Stimulated activated CD4-positive, alpha-beta T cell treated with anti-CD3 and anti-CD28 coated beads, Interleukin-1b, Interleukin-23, amount 100 ng/mL, for 48 hours (primary cell): ENCODE measurements around the gene C12orf56.
"Not testable (repeated sequence)": the region's sequence is repeated elsewhere in the genome, so short reads cannot be mapped to it uniquely, and the experiment has no call there.

Experiments used
- DNase-seq: peaks from one replicate; pipeline ENCODE4 v3.0.0-alpha.2; 2020

The C12orf56 gene

GRCh38 chr12:64299628-64300027 lies 90.9 kb downstream of the C12orf56 start:
- no peak for DNase-seq

- DNase-seq, result no peak
These were observed 94.3 kb downstream of the C12orf56 start for GRCh38 chr12:64296301-64296700.

GRCh38 chr12:64293654-64294364 lies 96.7 kb downstream of the C12orf56 start:
- no peak for DNase-seq

GRCh38 chr12:64293174-64293573 lies 97.4 kb downstream of the C12orf56 start:
- not testable (repeated sequence) for DNase-seq

GRCh38 chr12:64286521-64286920 lies 104.0 kb downstream of the C12orf56 start:
- no peak for DNase-seq

- DNase-seq, result no peak
These were observed 106.3 kb downstream of the C12orf56 start for GRCh38 chr12:64284256-64284655.

- DNase-seq, result no peak
These were observed 112.1 kb downstream of the C12orf56 start for GRCh38 chr12:64278421-64278820.

- no peak for DNase-seq
These were observed 116.8 kb downstream of the C12orf56 start for GRCh38 chr12:64273527-64274403.

- DNase-seq, result no peak
These were observed 120.1 kb downstream of the C12orf56 start for GRCh38 chr12:64270411-64270810.

- no peak for DNase-seq
These were observed 121.4 kb downstream of the C12orf56 start for GRCh38 chr12:64269161-64269560.

GRCh38 chr12:64268409-64268808 lies 122.1 kb downstream of the C12orf56 start:
- DNase-seq, result no peak

- no peak for DNase-seq
These were observed 124.7 kb downstream of the C12orf56 start for GRCh38 chr12:64265839-64266238.

GRCh38 chr12:64261813-64262212 lies 128.7 kb downstream of the C12orf56 start:
- DNase-seq, result no peak

GRCh38 chr12:64258576-64258975 lies 132.0 kb downstream of the C12orf56 start:
- no peak for DNase-seq

GRCh38 chr12:64256166-64256800 lies 134.3 kb downstream of the C12orf56 start:
- no peak for DNase-seq

GRCh38 chr12:64255249-64255648 lies 135.3 kb downstream of the C12orf56 start:
- no peak for DNase-seq

- DNase-seq, result no peak
These were observed 137.2 kb downstream of the C12orf56 start for GRCh38 chr12:64253356-64253755.

GRCh38 chr12:64252681-64253080 lies 137.9 kb downstream of the C12orf56 start:
- DNase-seq, result no peak

GRCh38 chr12:64243809-64244208 lies 146.7 kb downstream of the C12orf56 start:
- DNase-seq, result no peak

GRCh38 chr12:64240781-64241180 lies 149.8 kb downstream of the C12orf56 start:
- no peak for DNase-seq

GRCh38 chr12:64237382-64237781 lies 153.2 kb downstream of the C12orf56 start:
- DNase-seq, result no peak

GRCh38 chr12:64236549-64236948 lies 154.0 kb downstream of the C12orf56 start:
- DNase-seq, result no peak

- DNase-seq, result no peak
These were observed 158.4 kb downstream of the C12orf56 start for GRCh38 chr12:64232196-64232595.

GRCh38 chr12:64229796-64230195 lies 160.8 kb downstream of the C12orf56 start:
- no peak for DNase-seq
